ENCODE measurements around the gene SLC25A38. TPM values are rescaled to one million over a fixed set of nuclear protein-coding genes. Genes with fewer than 3 reads are reported as not detected.

SLC25A38 gene
- total RNA-seq, 1 donor from 2014 or later = 38.2 TPM

- peaks cover 20% of the 10 kb centered on the region for H3K36me3 Mint-ChIP-seq (ENCODE audit: low read depth)
- no peaks in the 10 kb centered on the region for H3K27me3 Mint-ChIP-seq
- intact Hi-C loops (cut with micrococcal nuclease) = loop anchor here (1.0 to 5.0 kb wide), 6 partner anchors 22 to 332 kb away; partner anchors contain the start of genes GORASP1, RPSA, SCN11A and TTC21A
- peaks cover 39% of the 10 kb centered on the region for H3K4me1 Mint-ChIP-seq
- H3K4me3 Mint-ChIP-seq = peak overlapping the region; percentile 100
- peak overlapping the region; percentile 99 for H3K27ac Mint-ChIP-seq
- no peaks in the 10 kb centered on the region for H3K9me3 Mint-ChIP-seq
- DNase-seq = peak; percentile 99
Measured at GRCh38 chr3:39383881-39384664, 903 bp downstream of the SLC25A38 start.

DNA sequence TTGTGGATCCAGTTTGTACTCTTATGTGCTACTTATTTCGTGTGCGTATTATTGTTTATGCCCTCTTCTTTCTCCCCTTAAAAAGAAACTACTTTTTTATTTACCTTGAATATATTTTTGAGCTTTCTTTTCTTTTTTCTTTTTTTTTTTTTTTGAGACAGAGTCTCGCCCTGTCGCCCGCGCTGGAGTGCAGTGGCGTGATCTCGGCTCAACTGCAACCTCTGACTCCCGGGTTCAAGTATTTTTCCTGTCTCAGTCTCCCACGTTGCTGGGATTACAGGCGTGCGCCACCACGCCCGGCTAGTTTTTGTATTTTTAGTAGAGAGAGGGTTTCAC, 1.5 kb downstream of the SLC25A38 start:
- Mint-ChIP-seq H3K27ac (peak overlapping the region; percentile 99), H3K4me3 (peak overlapping the region; percentile 100), H3K9me3 (no peaks in the 10 kb centered on the region), H3K36me3 (ENCODE audit: low read depth) (peaks cover 23% of the 10 kb centered on the region), H3K27me3 (no peaks in the 10 kb centered on the region), H3K4me1 (peaks cover 45% of the 10 kb centered on the region)
- DNase-seq = no peak
- intact Hi-C loops (cut with micrococcal nuclease) = loop anchor here (1.0 to 5.0 kb wide), 5 partner anchors 22 to 332 kb away; partner anchors contain the start of genes GORASP1, RPSA, SCN11A and TTC21A

DNA sequence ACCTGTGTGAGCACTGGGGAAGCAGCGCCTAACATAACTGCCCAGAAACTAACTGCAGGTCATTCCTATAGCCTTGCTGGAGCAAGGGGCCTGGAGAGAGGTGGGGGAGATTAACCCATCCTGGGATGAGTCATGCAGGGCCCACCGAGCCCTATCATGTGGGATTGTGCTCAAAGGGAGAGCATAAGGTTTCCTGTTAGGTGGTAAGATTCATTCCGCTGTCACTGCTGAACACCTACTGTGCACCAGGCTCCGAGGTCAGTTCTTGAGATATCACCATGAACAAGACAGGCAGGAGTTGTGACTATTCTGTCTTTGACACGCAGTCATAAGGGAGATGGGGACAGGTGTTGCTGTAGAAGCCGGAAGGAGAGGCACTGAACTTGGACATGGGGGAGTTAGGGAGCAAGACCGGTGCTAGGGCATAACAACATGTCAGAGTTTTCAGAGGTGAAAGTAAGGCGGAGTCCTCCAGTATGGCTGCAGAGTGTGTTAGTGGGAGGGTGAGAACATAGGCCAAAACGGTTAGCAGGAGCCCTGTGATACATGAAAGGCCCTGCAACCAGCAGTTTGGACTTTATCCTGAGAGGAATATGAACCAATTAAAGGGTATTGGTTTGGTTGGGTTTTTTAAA, 2.4 kb downstream of the SLC25A38 start:
- no peaks in the 10 kb centered on the region for H3K9me3 Mint-ChIP-seq
- H3K36me3 Mint-ChIP-seq (ENCODE audit: low read depth) = peaks cover 29% of the 10 kb centered on the region
- no peak for DNase-seq
- no peak overlapping the region for H3K27ac Mint-ChIP-seq
- no peaks in the 10 kb centered on the region for H3K27me3 Mint-ChIP-seq
- H3K4me3 Mint-ChIP-seq = peak overlapping the region; percentile 100
- intact Hi-C loops (cut with micrococcal nuclease) = no loop called here
- peaks cover 51% of the 10 kb centered on the region for H3K4me1 Mint-ChIP-seq

DNA sequence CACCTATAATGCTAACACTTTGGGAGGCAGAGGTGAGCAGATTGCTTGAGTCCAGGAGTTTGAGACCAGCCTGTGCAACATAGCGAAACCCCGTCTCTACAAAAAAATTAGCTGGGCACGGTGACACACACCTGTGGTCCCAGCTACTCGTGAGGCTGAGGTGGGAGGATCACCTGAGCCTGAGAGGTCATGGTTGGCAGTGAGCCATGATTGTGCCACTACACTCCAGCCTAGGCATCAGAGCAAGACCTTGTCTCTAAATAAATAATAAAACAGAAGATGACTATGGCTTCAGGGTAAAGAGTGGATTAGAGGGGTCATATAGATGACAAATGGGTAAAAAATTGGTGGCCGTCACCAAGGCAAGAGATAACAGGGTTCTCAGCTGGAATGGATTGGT, 3.1 kb downstream of the SLC25A38 start:
- no peak overlapping the region for H3K27ac Mint-ChIP-seq
- no peaks in the 10 kb centered on the region for H3K9me3 Mint-ChIP-seq
- intact Hi-C loops (cut with micrococcal nuclease) = no loop called here
- DNase-seq = no peak
- peaks cover 37% of the 10 kb centered on the region for H3K36me3 Mint-ChIP-seq (ENCODE audit: low read depth)
- H3K4me3 Mint-ChIP-seq = no peak overlapping the region
- H3K4me1 Mint-ChIP-seq = peaks cover 56% of the 10 kb centered on the region
- H3K27me3 Mint-ChIP-seq = no peaks in the 10 kb centered on the region

GRCh38 chr3:39387411-39387975, 4.3 kb downstream of the SLC25A38 start:
- H3K4me1 Mint-ChIP-seq = peaks cover 56% of the 10 kb centered on the region
- peaks cover 47% of the 10 kb centered on the region for H3K36me3 Mint-ChIP-seq (ENCODE audit: low read depth)
- peak overlapping the region; percentile 29 for H3K27ac Mint-ChIP-seq
- intact Hi-C loops (cut with micrococcal nuclease) = no loop called here
- H3K4me3 Mint-ChIP-seq = peak overlapping the region; percentile 29
- H3K9me3 Mint-ChIP-seq = no peaks in the 10 kb centered on the region
- no peak for DNase-seq
- H3K27me3 Mint-ChIP-seq = no peaks in the 10 kb centered on the region

DNA sequence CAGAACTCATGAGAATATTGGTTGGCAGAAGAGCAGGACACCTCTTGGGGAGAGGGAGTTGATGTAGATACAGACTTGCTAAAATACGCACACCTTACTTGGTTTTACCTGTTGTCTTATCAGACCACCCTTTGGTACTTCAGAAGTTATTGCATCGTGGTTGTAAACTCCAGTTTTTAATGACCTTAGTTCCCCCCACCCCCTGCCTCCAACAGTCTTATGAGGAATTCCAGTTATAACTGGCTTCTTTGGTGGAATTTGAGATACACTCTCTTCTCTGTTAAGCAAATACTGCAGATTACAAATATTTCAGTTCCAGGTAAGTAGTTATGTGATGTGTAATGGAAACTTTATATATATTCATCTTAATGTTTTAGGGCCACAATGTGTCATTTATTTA, 5.0 kb downstream of the SLC25A38 start:
- Mint-ChIP-seq H3K27ac (peak overlapping the region; percentile 29), H3K9me3 (no peaks in the 10 kb centered on the region), H3K4me1 (peaks cover 58% of the 10 kb centered on the region), H3K27me3 (no peaks in the 10 kb centered on the region), H3K36me3 (ENCODE audit: low read depth) (peaks cover 53% of the 10 kb centered on the region), H3K4me3 (peak overlapping the region; percentile 29)
- no peak for DNase-seq
- intact Hi-C loops (cut with micrococcal nuclease) = no loop called here

DNA sequence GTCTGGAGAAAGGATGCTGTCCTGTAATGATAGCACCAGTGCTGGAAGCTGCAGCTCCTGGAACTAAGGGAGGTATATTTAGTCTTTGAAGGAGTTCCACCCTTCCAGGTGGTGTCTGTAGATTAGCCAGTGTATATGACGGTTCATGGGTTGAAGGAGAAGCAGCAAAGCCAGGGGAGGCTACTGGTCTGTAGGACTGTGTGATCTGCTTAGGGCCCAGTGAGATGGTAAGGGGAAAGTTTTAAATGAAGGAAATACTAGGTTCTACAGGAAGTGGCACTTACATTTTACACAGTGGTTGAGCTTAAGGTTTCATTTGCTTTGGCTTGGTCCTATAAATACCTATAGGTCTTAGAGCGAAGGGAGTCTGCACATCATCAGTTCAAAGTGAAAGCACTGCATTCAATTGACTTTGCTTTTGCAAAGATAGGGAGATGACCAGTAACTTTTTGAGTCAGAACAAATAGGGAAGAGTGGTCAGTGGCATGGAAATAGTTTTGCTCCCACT, 5.6 kb downstream of the SLC25A38 start:
- peaks cover 56% of the 10 kb centered on the region for H3K36me3 Mint-ChIP-seq (ENCODE audit: low read depth)
- no peaks in the 10 kb centered on the region for H3K27me3 Mint-ChIP-seq
- peak overlapping the region; percentile 50 for H3K4me3 Mint-ChIP-seq
- H3K4me1 Mint-ChIP-seq = peaks cover 57% of the 10 kb centered on the region
- intact Hi-C loops (cut with micrococcal nuclease) = no loop called here
- peak overlapping the region; percentile 38 for H3K27ac Mint-ChIP-seq
- DNase-seq = peak; percentile 66
- H3K9me3 Mint-ChIP-seq = no peaks in the 10 kb centered on the region

GRCh38 chr3:39390181-39390580, 7.0 kb downstream of the SLC25A38 start:
- intact Hi-C loops (cut with micrococcal nuclease) = no loop called here
- Mint-ChIP-seq H3K27me3 (no peaks in the 10 kb centered on the region), H3K36me3 (ENCODE audit: low read depth) (peaks cover 69% of the 10 kb centered on the region), H3K9me3 (no peaks in the 10 kb centered on the region), H3K27ac (no peak overlapping the region), H3K4me1 (peaks cover 53% of the 10 kb centered on the region), H3K4me3 (no peak overlapping the region)
- no peak for DNase-seq

DNA sequence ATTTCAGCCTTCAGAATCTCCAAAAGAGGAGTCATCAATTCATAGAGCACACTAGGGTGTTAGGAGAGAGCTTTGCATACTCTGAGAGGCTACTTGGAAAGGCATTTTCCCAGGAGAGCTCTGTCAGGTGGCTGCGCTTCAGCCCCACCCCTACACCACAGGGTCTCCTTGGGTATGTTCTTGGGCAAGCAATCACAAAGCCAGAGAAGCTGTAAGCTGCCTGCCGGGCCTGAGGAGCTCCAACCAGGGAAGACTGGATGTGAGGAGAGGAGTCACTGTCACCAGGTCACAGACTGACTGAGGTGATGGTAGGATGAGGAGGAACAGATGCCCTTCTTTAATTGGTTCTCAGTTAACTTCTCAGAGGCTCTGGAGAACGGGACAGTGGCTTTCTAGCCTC, 13.5 kb downstream of the SLC25A38 start:
- intact Hi-C loops (cut with micrococcal nuclease) = no loop called here
- no peak overlapping the region for H3K4me3 Mint-ChIP-seq
- no peak for DNase-seq
- H3K9me3 Mint-ChIP-seq = no peaks in the 10 kb centered on the region
- H3K27me3 Mint-ChIP-seq = no peaks in the 10 kb centered on the region
- peaks cover 82% of the 10 kb centered on the region for H3K36me3 Mint-ChIP-seq (ENCODE audit: low read depth)
- no peak overlapping the region for H3K27ac Mint-ChIP-seq
- peaks cover 8% of the 10 kb centered on the region for H3K4me1 Mint-ChIP-seq

DNA sequence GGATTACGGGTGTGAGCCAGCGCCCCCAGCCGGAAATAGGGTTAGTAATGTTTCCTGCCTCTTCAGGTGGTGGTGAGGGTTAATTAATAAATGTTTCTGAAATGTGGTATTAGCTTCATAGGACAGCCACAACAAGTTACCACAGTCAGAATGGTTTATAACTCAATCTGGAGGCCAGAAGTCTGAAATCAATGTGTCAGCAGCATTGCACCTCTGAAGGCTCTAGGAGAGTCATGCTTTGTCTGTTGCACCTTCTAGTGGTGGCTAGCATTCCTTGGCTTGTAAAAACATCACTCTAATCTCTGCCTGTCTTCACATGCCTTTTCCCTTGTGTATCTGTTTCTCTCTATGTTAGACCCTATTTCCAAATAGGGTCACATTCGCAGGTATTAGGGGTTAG, 15.5 kb downstream of the SLC25A38 start:
- peaks cover 70% of the 10 kb centered on the region for H3K36me3 Mint-ChIP-seq (ENCODE audit: low read depth)
- no peaks in the 10 kb centered on the region for H3K9me3 Mint-ChIP-seq
- no peak overlapping the region for H3K27ac Mint-ChIP-seq
- no peaks in the 10 kb centered on the region for H3K27me3 Mint-ChIP-seq
- H3K4me3 Mint-ChIP-seq = no peak overlapping the region
- H3K4me1 Mint-ChIP-seq = peaks cover 7% of the 10 kb centered on the region
- intact Hi-C loops (cut with micrococcal nuclease) = no loop called here
- DNase-seq = no peak

DNA sequence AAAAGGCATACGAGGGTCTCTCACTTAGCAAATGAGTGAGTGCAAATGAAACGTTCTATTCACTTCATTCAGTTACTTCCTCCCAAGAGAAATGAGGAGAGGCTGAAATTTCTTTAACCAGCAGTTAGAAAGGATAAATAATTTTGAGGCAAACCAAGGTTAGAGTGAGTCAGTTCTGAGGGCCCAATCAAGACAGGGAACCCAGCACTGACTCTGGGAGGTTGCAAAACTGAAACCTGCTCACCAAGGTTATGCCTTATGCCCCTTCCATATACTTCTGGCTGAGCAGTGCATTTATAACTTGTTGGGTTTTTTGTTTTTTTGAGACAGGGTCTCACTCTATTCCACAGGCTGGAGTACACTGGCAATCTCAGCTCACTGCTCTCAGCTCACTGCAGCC, 18.8 kb downstream of the SLC25A38 start:
- Mint-ChIP-seq H3K27ac (peak overlapping the region; percentile 45), H3K36me3 (ENCODE audit: low read depth) (peaks cover 51% of the 10 kb centered on the region), H3K27me3 (peaks cover 2% of the 10 kb centered on the region), H3K4me1 (peaks cover 12% of the 10 kb centered on the region), H3K4me3 (no peak overlapping the region), H3K9me3 (no peaks in the 10 kb centered on the region)
- intact Hi-C loops (cut with micrococcal nuclease) = loop anchor here (10.0 kb wide), 2 partner anchors 903 to 1237 kb away; partner anchors contain the start of genes EIF1B and OXSR1
- DNase-seq = no peak

- Mint-ChIP-seq H3K4me1 (peaks cover 29% of the 10 kb centered on the region), H3K4me3 (no peak overlapping the region), H3K36me3 (ENCODE audit: low read depth) (peaks cover 55% of the 10 kb centered on the region), H3K27ac (no peak overlapping the region), H3K9me3 (no peaks in the 10 kb centered on the region), H3K27me3 (peaks cover 2% of the 10 kb centered on the region)
- intact Hi-C loops (cut with micrococcal nuclease) = loop anchor here (5.0 to 10.0 kb wide), 3 partner anchors 900 to 1240 kb away; partner anchors contain the start of genes EIF1B, OXSR1 and RPL14
- DNase-seq = no peak
Measured at GRCh38 chr3:39404943-39405686, 21.9 kb downstream of the SLC25A38 start.

GRCh38 chr3:39405687-39406367, 22.7 kb downstream of the SLC25A38 start:
- H3K27me3 Mint-ChIP-seq = peaks cover 2% of the 10 kb centered on the region
- no peak for DNase-seq
- intact Hi-C loops (cut with micrococcal nuclease) = loop anchor here (1.0 to 10.0 kb wide), 7 partner anchors 11 to 1241 kb away; partner anchors contain the start of genes EIF1B, OXSR1, RPL14 and SCN11A
- H3K27ac Mint-ChIP-seq = peak overlapping the region; percentile 99
- H3K36me3 Mint-ChIP-seq (ENCODE audit: low read depth) = peaks cover 56% of the 10 kb centered on the region
- peaks cover 32% of the 10 kb centered on the region for H3K4me1 Mint-ChIP-seq
- peak overlapping the region; percentile 92 for H3K4me3 Mint-ChIP-seq
- no peaks in the 10 kb centered on the region for H3K9me3 Mint-ChIP-seq

Measured in activated CD4-positive, alpha-beta T cell treated with anti-CD3 and anti-CD28 coated beads, Interleukin-2, amount 10 ng/mL, durations not matched to agents 24 days and 14 days (primary cell).